H9 (cell line): ENCODE data around the gene ANO9. TPM values are rescaled to one million over a fixed set of nuclear protein-coding genes. Genes with fewer than 3 reads are reported as not detected.

Experiments
- DNase-seq: peaks from one replicate; pipeline ENCODE4 v3.0.0-alpha.2; 2017
- H2AFZ ChIP-seq: one replicate; pipeline ENCODE4 v1.6.1; 2013; ENCODE audit warnings: mild to moderate bottlenecking, low read length, control low read depth, moderate library complexity
- H2AK5ac ChIP-seq: 2 replicates; pipeline ENCODE4 v1.6.1; 2013; ENCODE audit warnings: low read length, control low read depth, mixed read lengths; ENCODE audit not compliant: insufficient read length
- H2BK120ac ChIP-seq: one replicate; pipeline ENCODE4 v1.6.1; 2013; ENCODE audit warnings: low read depth, mild to moderate bottlenecking, low read length, control low read depth, inconsistent platforms; ENCODE audit not compliant: poor library complexity, severe bottlenecking
- H2BK12ac ChIP-seq: 2 replicates; pipeline ENCODE4 v1.6.1; 2013; ENCODE audit warnings: low read length, control low read depth, mixed read lengths, low read depth; ENCODE audit not compliant: insufficient read length
- H2BK15ac ChIP-seq: 2 replicates; pipeline ENCODE4 v1.6.1; 2013; ENCODE audit warnings: low read depth, low read length, control low read depth
- H2BK20ac ChIP-seq: one replicate; pipeline ENCODE4 v1.6.1; 2013; ENCODE audit warnings: low read depth, mild to moderate bottlenecking, low read length, control low read depth, inconsistent platforms; ENCODE audit not compliant: poor library complexity, severe bottlenecking
- H2BK5ac ChIP-seq: 2 replicates; pipeline ENCODE4 v1.6.1; 2013; ENCODE audit warnings: low read length, control low read depth, mixed read lengths; ENCODE audit not compliant: insufficient read length
- H3K14ac ChIP-seq: 2 replicates; pipeline ENCODE4 v1.6.1; 2013; ENCODE audit warnings: low read length, control low read depth; ENCODE audit not compliant: insufficient read depth
- H3K18ac ChIP-seq: 2 replicates; pipeline ENCODE4 v1.6.1; 2013; ENCODE audit warnings: low read depth, mild to moderate bottlenecking, mixed read lengths, low read length, control low read depth; ENCODE audit not compliant: insufficient read length
- H3K23ac ChIP-seq: 2 replicates; pipeline ENCODE4 v1.6.1; 2013; ENCODE audit warnings: low read length, control low read depth, mixed read lengths, low read depth; ENCODE audit not compliant: insufficient read length
- H3K23me2 ChIP-seq: 2 replicates; pipeline ENCODE4 v1.6.1; 2013; ENCODE audit warnings: low read depth, mild to moderate bottlenecking, mixed read lengths, low read length, control low read depth; ENCODE audit not compliant: insufficient read length, poor library complexity, severe bottlenecking
- H3K27ac ChIP-seq: 2 replicates; pipeline ENCODE4 v1.5.1; 2013; ENCODE audit warnings: low read length, control low read depth, mixed read lengths, low read depth; ENCODE audit not compliant: insufficient read length
- H3K27me3 ChIP-seq: 2 replicates; pipeline ENCODE4 v1.6.1; 2013; ENCODE audit warnings: low read length, control low read depth, inconsistent platforms; ENCODE audit not compliant: insufficient read depth
- H3K4ac ChIP-seq: 2 replicates; pipeline ENCODE4 v1.6.1; 2013; ENCODE audit warnings: low read depth, mild to moderate bottlenecking, control low read depth, inconsistent platforms, low read length, moderate library complexity
- H3K4me1 ChIP-seq: 2 replicates; pipeline ENCODE4 v1.6.1; 2013; ENCODE audit warnings: low read length, control low read depth, inconsistent platforms; ENCODE audit not compliant: insufficient read depth
- H3K4me2 ChIP-seq: 2 replicates; pipeline ENCODE4 v1.6.1; 2013; ENCODE audit warnings: low read length, control low read depth, mixed read lengths; ENCODE audit not compliant: insufficient read length, insufficient read depth
- H3K56ac ChIP-seq: 2 replicates; pipeline ENCODE4 v1.6.1; 2013; ENCODE audit warnings: low read depth, mild to moderate bottlenecking, mixed read lengths, low read length, control low read depth; ENCODE audit not compliant: insufficient read length
- H3K79me1 ChIP-seq: 2 replicates; pipeline ENCODE4 v1.6.1; 2013; ENCODE audit warnings: low read depth, mild to moderate bottlenecking, moderate library complexity, low read length, control low read depth, inconsistent platforms; ENCODE audit not compliant: insufficient read depth, poor library complexity, severe bottlenecking
- H3K79me2 ChIP-seq: 2 replicates; pipeline ENCODE4 v1.6.1; 2013; ENCODE audit warnings: low read length, control low read depth, inconsistent platforms; ENCODE audit not compliant: insufficient read depth
- H3K9ac ChIP-seq: 2 replicates; pipeline ENCODE4 v1.6.1; 2013; ENCODE audit warnings: low read length, control low read depth, mixed read lengths; ENCODE audit not compliant: insufficient read length; ENCODE audit errors: extremely low read depth
- H3K9me3 ChIP-seq: one replicate; pipeline ENCODE4 v1.6.1; 2013; ENCODE audit warnings: low read depth, low read length, inconsistent platforms; ENCODE audit not compliant: control insufficient read depth
- H3T11ph ChIP-seq: one replicate; pipeline ENCODE4 v1.6.1; 2013; ENCODE audit warnings: mild to moderate bottlenecking, low read length, control low read depth, inconsistent platforms
- H4K20me1 ChIP-seq: one replicate; pipeline ENCODE4 v1.6.1; 2013; ENCODE audit not compliant: control insufficient read depth, insufficient read length, insufficient read depth
- H4K5ac ChIP-seq: 2 replicates; pipeline ENCODE4 v1.6.1; 2013; ENCODE audit warnings: low read depth, mild to moderate bottlenecking, mixed read lengths, low read length, control low read depth; ENCODE audit not compliant: insufficient read length
- H4K8ac ChIP-seq: replicated peaks from 2 replicates; pipeline ENCODE4 v1.6.1; 2013; ENCODE audit warnings: low read length, control low read depth, mixed read lengths, low read depth; ENCODE audit not compliant: insufficient read length
- H4K91ac ChIP-seq: 2 replicates; pipeline ENCODE4 v1.6.1; 2013; ENCODE audit warnings: low read depth, mild to moderate bottlenecking, moderate library complexity, mixed read lengths, low read length, control low read depth; ENCODE audit not compliant: insufficient read length
- H3K27ac Mint-ChIP-seq, 3 experiments: 2 replicates in 2 of 3; 3 replicates in 1 of 3; pipeline ENCODE4 v1.8.0; 2020 to 2021; ENCODE audit warnings: mixed read lengths in 3 of 3, mild to moderate bottlenecking in 1 of 3, moderate library complexity in 1 of 3
- H3K27me3 Mint-ChIP-seq: 2 replicates; pipeline ENCODE4 v1.8.0; 2021; ENCODE audit warnings: low read depth, mild to moderate bottlenecking, moderate library complexity, mixed read lengths
- H3K36me3 Mint-ChIP-seq, 3 experiments: 2 replicates in 2 of 3; 3 replicates in 1 of 3; pipeline ENCODE4 v1.8.0; 2020 to 2021; ENCODE audit warnings: low read depth in 3 of 3, mixed read lengths in 3 of 3; ENCODE audit not compliant: insufficient read depth in 1 of 3
- H3K4me1 Mint-ChIP-seq, 2 experiments: 2 replicates each; pipeline ENCODE4 v1.8.0; 2020; ENCODE audit warnings: mixed read lengths in 2 of 2
- H3K4me3 Mint-ChIP-seq, 2 experiments: 2 replicates in 1 of 2; 3 replicates in 1 of 2; pipeline ENCODE4 v1.8.0; 2020 to 2021; ENCODE audit warnings: mild to moderate bottlenecking in 2 of 2, mixed read lengths in 2 of 2, moderate library complexity in 1 of 2
- H3K9me3 Mint-ChIP-seq, 2 experiments: 2 replicates in 1 of 2; 3 replicates in 1 of 2; pipeline ENCODE4 v1.8.0; 2020; ENCODE audit warnings: mild to moderate bottlenecking in 2 of 2, mixed read lengths in 2 of 2, moderate library complexity in 1 of 2
- CTCF ChIP-seq: fragments of 200-600 bp; sonication (generic); conservative IDR thresholded peaks from 3 replicates; pipeline ENCODE4 v1.8.0; 2021; ENCODE audit warnings: antibody characterized with exemption, mild to moderate bottlenecking
- WGBS: extraction: QIAGEN DNeasy Blood & Tissue Kit; methylation state at CpG from one replicate; pipeline ENCODE4 v1.1.7; 2013; ENCODE audit warnings: missing lambda C conversion rate, low lambda C conversion rate, mixed read lengths; ENCODE audit not compliant: insufficient read length; ENCODE audit errors: extremely low coverage; 5-methylcytosine and 5-hydroxymethylcytosine counted together
- total RNA-seq: library from RNA; stranded (reverse); gene quantifications from 2 replicates; pipeline ENCODE4 v1.2.1, GENCODE V29; 2021

The ANO9 gene
- total RNA-seq, 1 experiment from 2014 or later, result 13.1 TPM

GRCh38 chr11:403761-404431 lies 37.9 kb downstream of the ANO9 start:
- Histone ChIP-seq H3K4me2 (no peak overlapping the region), H3K23ac (no peak overlapping the region), H4K5ac (no peak overlapping the region), H3K27me3 (no peaks in the 10 kb centered on the region), H3K9ac (no peak overlapping the region), H2AFZ (no peak overlapping the region), H3K9me3 (no peaks in the 10 kb centered on the region), H4K20me1 (no peaks in the 10 kb centered on the region), H3K56ac (no peak overlapping the region), H3K4me1 (no peaks in the 10 kb centered on the region), H2BK120ac (no peak overlapping the region), H3K79me2 (no peaks in the 10 kb centered on the region), H4K91ac (no peak overlapping the region), H2BK15ac (no peak overlapping the region), H2BK20ac (no peak overlapping the region), H2AK5ac (no peak overlapping the region), H3K27ac (no peak overlapping the region), H3K14ac (no peak overlapping the region; the same call in 1 of the 2 replicates), H4K8ac (no peak overlapping the region), H3K4ac (no peak overlapping the region), H3K18ac (no peak overlapping the region), H3T11ph (no peak overlapping the region), H2BK5ac (no peak overlapping the region), H2BK12ac (no peak overlapping the region), H3K79me1 (no peaks in the 10 kb centered on the region), H3K23me2 (peaks cover 8% of the 10 kb centered on the region)
- DNase-seq, result no peak
- peaks cover 0 to 9% (median 7%) of the 10 kb centered on the region in 3 experiments; a peak in 5 of 7 replicates for H3K36me3 Mint-ChIP-seq
- no peak overlapping the region for H3K4me3 Mint-ChIP-seq
- H3K27ac Mint-ChIP-seq, result no peak overlapping the region
- TF ChIP-seq CTCF, result no peak
- 0 out of 2 replicates have a peak, but pooled peaks cover 2% of the 10 kb centered on the region for H3K27me3 Mint-ChIP-seq
- WGBS, result no CpG with 5 or more reads among the region's 27 CpGs
- H3K9me3 Mint-ChIP-seq, result peaks cover 7 to 8% of the 10 kb centered on the region in 2 experiments
- peaks cover 2 to 5% of the 10 kb centered on the region in 2 experiments; a peak in 3 of 4 replicates for H3K4me1 Mint-ChIP-seq
